OCI-LY1 (cell line): ENCODE measurements around the gene PHRF1.

ENCODE experiments used
- EZH2 ChIP-seq: fragments of 200-600 bp; sonication (generic), shearing (Covaris generic); IDR thresholded peaks from 2 replicates; pipeline ENCODE4 v1.8.0; 2017; ENCODE audit warnings: borderline replicate concordance, mixed run types, mild to moderate bottlenecking, antibody characterized with exemption, low read length, moderate library complexity, mixed read lengths
- TF ChIP-seq, protein P1 (sequence below): fragments of 200-600 bp; sonication (generic), shearing (Covaris generic); IDR thresholded peaks from 2 replicates; pipeline ENCODE4 v1.5.1; 2017; ENCODE audit warnings: mild to moderate bottlenecking, antibody characterized with exemption, low read length, moderate library complexity, mixed read lengths

DNA sequence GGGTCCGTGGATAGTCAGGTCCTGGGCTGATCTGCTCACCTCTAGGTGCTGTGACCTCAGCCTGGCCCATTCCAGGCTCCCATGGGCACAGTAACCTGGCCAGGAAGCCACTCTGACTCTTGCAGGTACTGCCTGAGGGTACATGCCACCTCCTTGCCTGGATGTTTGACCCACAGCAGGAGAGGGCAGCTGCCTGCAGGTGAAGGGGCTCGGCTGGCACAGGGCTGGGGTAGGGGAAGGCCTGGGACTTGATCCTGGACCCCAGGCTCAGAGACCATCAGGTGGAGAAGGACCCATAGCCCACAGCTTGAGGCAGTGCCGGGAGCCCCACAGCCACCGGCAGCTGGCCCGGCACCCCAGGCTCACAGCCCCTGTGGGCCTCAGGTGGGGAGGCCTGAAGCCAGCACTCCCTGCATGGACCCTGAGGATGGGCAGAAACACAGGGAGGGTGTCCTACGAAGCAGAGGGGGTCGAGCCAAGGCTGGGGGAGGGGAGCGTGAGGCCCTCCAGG is 36.2 kb upstream of the PHRF1 start:
- TF ChIP-seq, protein P1, sequence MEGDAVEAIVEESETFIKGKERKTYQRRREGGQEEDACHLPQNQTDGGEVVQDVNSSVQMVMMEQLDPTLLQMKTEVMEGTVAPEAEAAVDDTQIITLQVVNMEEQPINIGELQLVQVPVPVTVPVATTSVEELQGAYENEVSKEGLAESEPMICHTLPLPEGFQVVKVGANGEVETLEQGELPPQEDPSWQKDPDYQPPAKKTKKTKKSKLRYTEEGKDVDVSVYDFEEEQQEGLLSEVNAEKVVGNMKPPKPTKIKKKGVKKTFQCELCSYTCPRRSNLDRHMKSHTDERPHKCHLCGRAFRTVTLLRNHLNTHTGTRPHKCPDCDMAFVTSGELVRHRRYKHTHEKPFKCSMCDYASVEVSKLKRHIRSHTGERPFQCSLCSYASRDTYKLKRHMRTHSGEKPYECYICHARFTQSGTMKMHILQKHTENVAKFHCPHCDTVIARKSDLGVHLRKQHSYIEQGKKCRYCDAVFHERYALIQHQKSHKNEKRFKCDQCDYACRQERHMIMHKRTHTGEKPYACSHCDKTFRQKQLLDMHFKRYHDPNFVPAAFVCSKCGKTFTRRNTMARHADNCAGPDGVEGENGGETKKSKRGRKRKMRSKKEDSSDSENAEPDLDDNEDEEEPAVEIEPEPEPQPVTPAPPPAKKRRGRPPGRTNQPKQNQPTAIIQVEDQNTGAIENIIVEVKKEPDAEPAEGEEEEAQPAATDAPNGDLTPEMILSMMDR: no peak
- TF ChIP-seq EZH2: no peak
